ENCODE measurements around the gene ABHD17C.

GRCh38 chr15:80742081-80742480, 47.0 kb downstream of the ABHD17C start:
- TF ChIP-seq EZH2 (IDR thresholded peaks at IDR 0.05; ENCODE audit: insufficient read depth, poor library complexity, severe bottlenecking) (no peak), EZH2phosphoT487 (IDR thresholded peaks at IDR 0.05; ENCODE audit: insufficient read depth, low read depth) (no peak)

Data from GM23248 (cell line).